CD14-positive monocyte (primary cell): ENCODE results near the gene SCARB2. TPM values are rescaled to one million over a fixed set of nuclear protein-coding genes. Genes with fewer than 3 reads are reported as not detected.

ENCODE experiments used
- DNase-seq, 3 donors: peaks; one replicate each; pipeline ENCODE4 v3.0.0-alpha.2; 2011 to 2022
- H2AFZ ChIP-seq: 2 replicates; pipeline ENCODE4 v1.6.0; 2012; ENCODE audit warnings: mild to moderate bottlenecking, low read depth, low read length, inconsistent platforms; ENCODE audit not compliant: insufficient read depth, poor library complexity, severe bottlenecking
- H3K27ac ChIP-seq, 2 donors: 1 replicate in 1 of 2; 2 replicates in 1 of 2; pipeline ENCODE4 v1.5.1; 2012 to 2013; ENCODE audit warnings: low read length in 2 of 2, control low read depth in 1 of 2, inconsistent platforms in 1 of 2, low read depth in 1 of 2, mild to moderate bottlenecking in 1 of 2
- H3K27me3 ChIP-seq, 2 donors: one replicate each; pipeline versions ENCODE4 v1.6.0 to v1.6.1; 2011 to 2013; ENCODE audit warnings: low read length in 2 of 2; ENCODE audit not compliant: control insufficient read depth in 2 of 2, insufficient read depth in 2 of 2
- H3K36me3 ChIP-seq, 2 donors: replicated peaks in 1 of 2; 1 replicate in 1 of 2; 2 replicates in 1 of 2; pipeline versions ENCODE4 v1.5.1 to v1.6.1; 2012 to 2013; ENCODE audit warnings: low read length in 2 of 2, control low read depth in 1 of 2, inconsistent platforms in 1 of 2, mild to moderate bottlenecking in 1 of 2; ENCODE audit not compliant: insufficient read depth in 2 of 2, control insufficient read depth in 1 of 2
- H3K4me1 ChIP-seq, 2 donors: 1 replicate in 1 of 2; 2 replicates in 1 of 2; pipeline versions ENCODE4 v1.5.1 to v1.6.1; 2012 to 2013; ENCODE audit warnings: low read length in 2 of 2, control low read depth in 1 of 2, inconsistent platforms in 1 of 2, mild to moderate bottlenecking in 1 of 2, moderate library complexity in 1 of 2; ENCODE audit not compliant: insufficient read depth in 2 of 2, control insufficient read depth in 1 of 2
- H3K4me2 ChIP-seq: replicated peaks from 2 replicates; pipeline ENCODE3; 2012; ENCODE audit warnings: low read length, moderate library complexity, mild to moderate bottlenecking; ENCODE audit not compliant: poor library complexity, severe bottlenecking; ENCODE audit errors: extremely low read depth
- H3K4me3 ChIP-seq, 3 experiments: fragments of 200-600 bp in 1 of 3; sonication (generic) in 1 of 3; replicated peaks in 1 of 3; 1 replicate in 2 of 3; 2 replicates in 1 of 3; pipeline ENCODE4 v1.5.1; 2011 to 2013; ENCODE audit warnings: low read length in 3 of 3, mild to moderate bottlenecking in 3 of 3, control low read depth in 2 of 3, low read depth in 2 of 3, inconsistent platforms in 1 of 3, moderate library complexity in 1 of 3
- H3K79me2 ChIP-seq: 2 replicates; pipeline ENCODE4 v1.6.0; 2012; ENCODE audit warnings: mild to moderate bottlenecking, control low read depth, inconsistent platforms, low read length, moderate library complexity; ENCODE audit not compliant: insufficient read depth
- H3K9ac ChIP-seq: 2 replicates; pipeline ENCODE4 v1.6.0; 2017; ENCODE audit warnings: low read length, mild to moderate bottlenecking; ENCODE audit not compliant: insufficient read depth, poor library complexity, severe bottlenecking
- H3K9me3 ChIP-seq, 2 donors: replicated peaks in 1 of 2; 1 replicate in 1 of 2; 2 replicates in 1 of 2; pipeline versions ENCODE4 v1.5.1 to v1.6.1; 2012 to 2013; ENCODE audit warnings: low read length in 2 of 2, control low read depth in 1 of 2; ENCODE audit not compliant: control insufficient read depth in 1 of 2, insufficient read depth in 1 of 2
- H4K20me1 ChIP-seq: 2 replicates; pipeline ENCODE4 v1.6.0; 2012; ENCODE audit warnings: mild to moderate bottlenecking, low read length, control low read depth, moderate library complexity; ENCODE audit not compliant: insufficient read depth
- H3K27ac Mint-ChIP-seq, 7 donors: one replicate each; pipeline ENCODE4 v1.8.0; 2020; ENCODE audit warnings: mild to moderate bottlenecking in 7 of 7, mixed read lengths in 7 of 7, moderate library complexity in 6 of 7, inconsistent platforms in 2 of 7
- H3K27me3 Mint-ChIP-seq, 3 donors: one replicate each; pipeline ENCODE4 v1.8.0; 2021 to 2022; ENCODE audit warnings: low read depth in 3 of 3, mild to moderate bottlenecking in 3 of 3, mixed read lengths in 3 of 3, moderate library complexity in 3 of 3, inconsistent platforms in 1 of 3
- H3K36me3 Mint-ChIP-seq, 2 donors: one replicate each; pipeline ENCODE4 v1.8.0; 2020; ENCODE audit warnings: mixed read lengths in 2 of 2, inconsistent platforms in 1 of 2, mild to moderate bottlenecking in 1 of 2
- H3K4me1 Mint-ChIP-seq: one replicate; pipeline ENCODE4 v1.8.0; 2020; ENCODE audit warnings: mild to moderate bottlenecking, mixed read lengths
- H3K4me3 Mint-ChIP-seq, 2 donors: one replicate each; pipeline ENCODE4 v1.8.0; 2020; ENCODE audit warnings: mild to moderate bottlenecking in 2 of 2, mixed read lengths in 2 of 2, moderate library complexity in 1 of 2
- H3K9me3 Mint-ChIP-seq, 7 donors: one replicate each; pipeline ENCODE4 v1.8.0; 2020 to 2022; ENCODE audit warnings: mixed read lengths in 7 of 7, mild to moderate bottlenecking in 6 of 7, moderate library complexity in 6 of 7, inconsistent platforms in 2 of 7
- CTCF ChIP-seq: fragments of 200-600 bp; IDR thresholded peaks from one replicate; pipeline ENCODE4 v1.8.0; 2022; ENCODE audit warnings: antibody characterized with exemption, mild to moderate bottlenecking
- WGBS: methylation state at CpG from one replicate; pipeline ENCODE4 v1.1.5; 2013; ENCODE audit warnings: missing lambda C conversion rate; ENCODE audit not compliant: insufficient coverage; 5-methylcytosine and 5-hydroxymethylcytosine counted together
- intact Hi-C, 2 donors: fragments of 100-400 bp; cut with micrococcal nuclease; formaldehyde crosslinking; loops; one replicate each; pipeline versions ENCODE4 v1.15.0 to v1.15.1; 2023
- polyA plus RNA-seq, 3 donors: library from polyadenylated mRNA; depleted of rRNA in 1 of 3; unstranded in 2 of 3; stranded (reverse) in 1 of 3; fragments of 300-500 nt in 2 of 3; fragments of >200 nt in 1 of 3; fragmentation: Illumina TruSeq in 2 of 3; gene quantifications; 1 replicate in 2 of 3; 2 replicates in 1 of 3; pipeline ENCODE4 v1.2.3, GENCODE V29; 2012 to 2021

The SCARB2 gene
- polyA plus RNA-seq, 3 donors = 36.8 to 73.0 (median 53.5) TPM

GRCh38 chr4:76204936-76205335 lies 8.7 kb downstream of the SCARB2 start:
- Histone ChIP-seq H3K36me3 (peaks cover 0 to 8% of the 10 kb centered on the region in 2 donors), H3K9me3 (no peaks in the 10 kb centered on the region), H3K27me3 (no peaks in the 10 kb centered on the region), H2AFZ (no peak overlapping the region), H3K27ac (no peak overlapping the region), H3K4me1 (peaks cover 33 to 38% of the 10 kb centered on the region in 2 donors), H3K4me2 (no peak overlapping the region), H3K9ac (no peak overlapping the region), H3K4me3 (no peak overlapping the region), H3K79me2 (peaks cover 91% of the 10 kb centered on the region), H4K20me1 (peaks cover 95% of the 10 kb centered on the region)
- Mint-ChIP-seq H3K27ac (no peak overlapping the region), H3K27me3 (peaks cover 0 to 3% (median 0%) of the 10 kb centered on the region in 3 donors), H3K36me3 (peaks cover 2 to 6% of the 10 kb centered on the region in 2 donors), H3K4me1 (peaks cover 57% of the 10 kb centered on the region), H3K9me3 (no peaks in the 10 kb centered on the region), H3K4me3 (no peak overlapping the region)
- intact Hi-C loops = no loop called here
- TF ChIP-seq CTCF = no peak
- DNase-seq = no peak
- WGBS = no CpG with 5 or more reads among the region's 1 CpG

DNA sequence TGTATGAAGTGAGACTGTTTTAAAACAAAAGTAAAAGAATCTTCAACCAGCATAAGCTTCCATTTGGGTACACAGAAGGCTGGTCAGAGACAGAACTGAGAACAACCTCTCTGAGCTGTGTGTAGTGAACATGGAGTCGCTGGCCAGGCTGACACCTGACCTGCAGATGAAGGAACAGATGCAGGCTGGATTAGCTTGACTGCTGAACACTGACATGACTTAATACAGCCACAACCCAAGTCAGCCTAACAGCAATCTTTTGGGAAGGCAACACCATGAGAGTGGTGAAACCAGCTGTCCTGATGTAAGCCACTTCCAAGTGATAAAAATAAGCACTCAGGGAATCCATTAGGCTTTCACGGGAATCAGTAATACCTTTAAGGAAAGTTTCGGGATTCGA lies 10.1 kb downstream of the SCARB2 start:
- no peak overlapping the region for H3K4me3 Mint-ChIP-seq
- no peak for DNase-seq
- Histone ChIP-seq H3K79me2 (peaks cover 88% of the 10 kb centered on the region), H3K36me3 (peaks cover 0 to 8% of the 10 kb centered on the region in 2 donors), H3K4me2 (no peak overlapping the region), H3K27ac (no peak overlapping the region), H2AFZ (no peak overlapping the region), H3K9me3 (no peaks in the 10 kb centered on the region), H3K27me3 (no peaks in the 10 kb centered on the region), H4K20me1 (peaks cover 99% of the 10 kb centered on the region), H3K4me1 (peaks cover 33 to 39% of the 10 kb centered on the region in 2 donors), H3K9ac (no peak overlapping the region), H3K4me3 (no peak overlapping the region)
- H3K9me3 Mint-ChIP-seq = no peaks in the 10 kb centered on the region
- H3K36me3 Mint-ChIP-seq = peaks cover 2 to 3% of the 10 kb centered on the region in 2 donors
- intact Hi-C loops = no loop called here
- TF ChIP-seq CTCF = no peak
- H3K4me1 Mint-ChIP-seq = peaks cover 59% of the 10 kb centered on the region
- no CpG with 5 or more reads among the region's 4 CpGs for WGBS
- H3K27ac Mint-ChIP-seq = no peak overlapping the region
- H3K27me3 Mint-ChIP-seq = peaks cover 0 to under 1% (median 0%) of the 10 kb centered on the region in 3 donors
